ENCODE data around the gene THRSP. TPM values are rescaled to one million over a fixed set of nuclear protein-coding genes. Genes with fewer than 3 reads are reported as not detected.

THRSP gene
- total RNA-seq, 1 donor: not detected

DNA sequence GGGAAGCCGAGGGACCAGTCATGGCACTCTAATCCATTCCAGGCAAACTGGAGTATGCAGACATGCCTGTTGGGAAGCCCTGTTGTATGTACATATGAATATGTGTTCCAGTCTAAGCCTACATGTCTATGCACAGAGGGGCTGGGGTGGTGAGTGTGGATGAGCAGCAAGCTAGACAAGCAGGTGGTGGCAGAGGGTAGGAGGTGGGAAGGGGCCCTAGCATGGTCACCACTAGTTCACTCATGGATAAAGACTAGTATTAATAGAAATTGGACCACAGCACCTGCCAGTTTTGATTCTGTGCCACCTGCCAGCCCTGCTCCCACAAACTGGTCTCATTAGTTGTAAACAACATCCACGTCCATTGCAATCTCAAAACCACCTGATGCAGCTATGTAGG lies 1.5 kb downstream of the THRSP start:
- DNase-seq (ENCODE audit: low read depth): no peak
- no peak overlapping the region for H3K4me3 ChIP-seq (ENCODE audit: low read depth, low read length)
- TF ChIP-seq, protein P1, sequence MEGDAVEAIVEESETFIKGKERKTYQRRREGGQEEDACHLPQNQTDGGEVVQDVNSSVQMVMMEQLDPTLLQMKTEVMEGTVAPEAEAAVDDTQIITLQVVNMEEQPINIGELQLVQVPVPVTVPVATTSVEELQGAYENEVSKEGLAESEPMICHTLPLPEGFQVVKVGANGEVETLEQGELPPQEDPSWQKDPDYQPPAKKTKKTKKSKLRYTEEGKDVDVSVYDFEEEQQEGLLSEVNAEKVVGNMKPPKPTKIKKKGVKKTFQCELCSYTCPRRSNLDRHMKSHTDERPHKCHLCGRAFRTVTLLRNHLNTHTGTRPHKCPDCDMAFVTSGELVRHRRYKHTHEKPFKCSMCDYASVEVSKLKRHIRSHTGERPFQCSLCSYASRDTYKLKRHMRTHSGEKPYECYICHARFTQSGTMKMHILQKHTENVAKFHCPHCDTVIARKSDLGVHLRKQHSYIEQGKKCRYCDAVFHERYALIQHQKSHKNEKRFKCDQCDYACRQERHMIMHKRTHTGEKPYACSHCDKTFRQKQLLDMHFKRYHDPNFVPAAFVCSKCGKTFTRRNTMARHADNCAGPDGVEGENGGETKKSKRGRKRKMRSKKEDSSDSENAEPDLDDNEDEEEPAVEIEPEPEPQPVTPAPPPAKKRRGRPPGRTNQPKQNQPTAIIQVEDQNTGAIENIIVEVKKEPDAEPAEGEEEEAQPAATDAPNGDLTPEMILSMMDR (IDR thresholded peaks at IDR 0.05; ENCODE audit: insufficient read depth, low read depth, low read length): no peak

DNA sequence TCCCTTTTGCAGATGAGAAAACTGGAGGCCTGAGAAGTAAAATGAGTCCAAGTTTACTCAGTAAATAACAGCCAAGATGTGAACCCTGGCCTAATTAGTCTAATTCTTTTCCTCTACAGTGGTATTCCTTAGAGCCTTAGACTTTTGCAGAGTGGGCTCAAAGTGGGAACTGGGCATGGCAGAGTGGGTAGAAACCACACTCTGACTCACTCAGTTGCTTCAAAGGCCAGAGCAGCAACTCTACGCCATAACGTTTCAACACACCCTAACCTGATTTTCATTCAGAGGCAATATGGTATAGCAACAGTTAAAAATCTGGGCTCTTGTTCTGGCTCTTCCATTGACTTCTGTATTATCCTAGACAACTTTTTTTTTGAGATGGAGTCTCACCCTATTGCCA lies 2.8 kb downstream of the THRSP start:
- TF ChIP-seq, protein P1 (IDR thresholded peaks at IDR 0.05; ENCODE audit: insufficient read depth, low read depth, low read length): no peak
- DNase-seq (ENCODE audit: low read depth): no peak
- H3K4me3 ChIP-seq (ENCODE audit: low read depth, low read length): no peak overlapping the region

DNA sequence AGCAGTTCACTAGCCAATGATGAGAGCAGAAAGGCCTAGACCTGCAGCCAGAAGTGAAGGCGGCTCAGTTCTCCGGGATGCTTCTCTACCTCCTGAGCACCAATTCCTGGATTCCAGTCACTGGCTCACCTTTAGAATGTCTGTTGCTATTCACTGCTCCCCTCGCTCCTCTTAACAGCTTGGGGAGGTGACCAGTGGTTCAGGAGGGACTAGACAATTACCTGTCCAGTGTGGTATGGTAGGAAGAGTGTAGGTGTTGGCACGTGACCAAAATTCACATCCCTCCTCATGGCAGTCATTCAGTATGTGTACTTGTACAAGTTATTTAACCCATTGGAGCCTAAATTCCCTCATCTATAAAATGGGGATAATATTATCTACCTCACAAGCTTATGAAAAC lies 4.0 kb downstream of the THRSP start:
- H3K4me3 ChIP-seq (ENCODE audit: low read depth, low read length): no peak overlapping the region
- no peak for DNase-seq (ENCODE audit: low read depth)
- TF ChIP-seq, protein P1 (IDR thresholded peaks at IDR 0.05; ENCODE audit: insufficient read depth, low read depth, low read length): no peak

DNA sequence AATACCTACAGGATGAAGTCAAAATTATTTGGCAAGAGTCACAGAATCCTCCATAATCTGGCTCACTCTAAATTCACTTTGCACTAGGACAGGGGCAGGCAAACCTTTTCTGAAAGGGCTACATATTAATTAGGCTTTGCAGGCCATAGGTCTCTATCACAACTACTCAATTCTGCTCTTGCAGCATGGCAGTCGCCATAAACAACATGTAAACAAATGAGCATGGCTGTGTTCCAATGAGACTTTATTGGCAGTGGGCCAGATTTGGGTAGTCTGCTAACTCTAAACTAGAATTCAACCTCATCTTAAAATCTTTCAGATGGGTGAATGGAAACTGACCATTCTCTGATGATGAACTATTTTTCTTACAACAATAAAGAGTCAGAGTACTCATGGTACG lies 5.8 kb downstream of the THRSP start:
- DNase-seq (ENCODE audit: low read depth): peak; percentile 16
- TF ChIP-seq, protein P1 (IDR thresholded peaks at IDR 0.05; ENCODE audit: insufficient read depth, low read depth, low read length): no peak
- no peak overlapping the region for H3K4me3 ChIP-seq (ENCODE audit: low read depth, low read length)

DNA sequence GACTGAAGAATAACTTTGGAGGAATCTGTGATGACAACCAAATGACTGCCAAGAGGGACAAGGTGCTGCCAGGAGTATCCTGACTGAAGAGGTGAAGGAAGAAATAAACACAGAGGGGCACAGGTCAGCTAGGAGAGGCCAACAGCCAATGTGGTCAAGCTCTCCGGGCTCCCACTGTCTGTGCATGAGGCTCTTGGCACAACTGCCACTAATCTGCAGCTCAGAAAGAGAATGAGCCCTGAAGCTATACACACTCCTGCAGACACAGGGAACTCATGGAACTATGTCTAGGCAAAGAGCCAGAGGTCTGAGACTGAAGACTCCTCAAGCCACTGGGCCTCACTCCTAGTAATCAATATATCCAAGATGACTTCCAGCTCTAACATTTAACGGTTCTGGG lies 7.0 kb downstream of the THRSP start:
- H3K4me3 ChIP-seq (ENCODE audit: low read depth, low read length): no peak overlapping the region
- no peak for DNase-seq (ENCODE audit: low read depth)
- TF ChIP-seq, protein P1 (IDR thresholded peaks at IDR 0.05; ENCODE audit: insufficient read depth, low read depth, low read length): no peak

DNA sequence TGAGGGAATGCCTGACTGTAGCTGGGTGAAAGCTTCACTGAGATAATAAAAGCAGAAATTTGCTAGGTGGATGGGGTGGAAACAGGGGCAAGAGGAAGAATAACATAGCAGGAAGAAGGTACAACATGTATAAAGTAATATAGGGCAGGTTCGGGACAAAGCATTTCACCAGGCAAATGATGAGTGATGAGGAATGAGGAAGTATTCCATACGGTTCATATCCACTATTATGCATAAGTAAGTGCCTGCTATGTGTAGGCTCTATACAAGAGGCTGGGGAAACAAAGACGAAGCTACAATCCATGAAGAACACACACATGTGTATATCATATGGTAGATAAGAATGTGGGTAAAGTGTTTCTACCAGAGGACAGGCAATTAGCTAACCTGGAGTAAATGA lies 8.1 kb downstream of the THRSP start:
- no peak overlapping the region for H3K4me3 ChIP-seq (ENCODE audit: low read depth, low read length)
- TF ChIP-seq, protein P1 (IDR thresholded peaks at IDR 0.05; ENCODE audit: insufficient read depth, low read depth, low read length): no peak
- no peak for DNase-seq (ENCODE audit: low read depth)

DNA sequence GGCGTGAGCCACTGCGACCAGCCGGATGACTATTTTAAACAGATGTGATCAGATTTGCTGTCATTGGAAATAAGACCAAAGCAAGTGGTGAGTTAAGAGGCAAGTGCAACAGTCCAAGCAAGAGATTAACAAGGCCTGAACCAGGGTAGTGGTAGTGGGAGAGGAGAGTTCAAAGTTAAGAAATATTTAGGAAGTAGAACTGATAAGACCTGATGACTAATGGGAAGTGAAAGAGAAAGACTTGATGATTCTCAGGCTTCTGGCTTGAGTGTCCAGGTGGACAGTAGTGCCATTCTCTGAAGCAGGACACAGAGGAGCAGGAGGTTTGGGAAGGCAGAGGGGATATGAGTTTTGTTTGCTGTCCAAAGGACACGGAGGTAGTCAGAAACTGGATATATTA lies 8.8 kb downstream of the THRSP start:
- H3K4me3 ChIP-seq (ENCODE audit: low read depth, low read length): no peak overlapping the region
- TF ChIP-seq, protein P1 (IDR thresholded peaks at IDR 0.05; ENCODE audit: insufficient read depth, low read depth, low read length): no peak
- DNase-seq (ENCODE audit: low read depth): no peak
